SK-N-SH (cell line): ENCODE results near the gene CCR5.

Source experiments
- CHD2 ChIP-seq: fragments of 150-350 bp; IDR thresholded peaks from 2 replicates; pipeline ENCODE4 v1.6.1; 2018; ENCODE audit warnings: low read length; ENCODE audit not compliant: partially characterized antibody
- CTCF ChIP-seq: fragments of 200-600 bp; sonication (generic); IDR thresholded peaks from 2 replicates; pipeline ENCODE4 v1.6.1; 2017; ENCODE audit warnings: antibody characterized with exemption, mild to moderate bottlenecking, moderate library complexity
- ELF1 ChIP-seq: IDR thresholded peaks from 2 replicates; pipeline ENCODE4 v1.4.0; 2012
- EZH2phosphoT487 ChIP-seq: fragments of 200-600 bp; sonication (generic); IDR thresholded peaks from 2 replicates; pipeline ENCODE4 v1.6.1; 2017; ENCODE audit warnings: low read depth, mixed run types, mild to moderate bottlenecking, antibody characterized with exemption, moderate library complexity, borderline replicate concordance
- FOXJ3 ChIP-seq: sonication (generic); formaldehyde crosslinking; IDR thresholded peaks from 2 replicates; pipeline ENCODE4 v1.5.1; 2020; ENCODE audit warnings: mild to moderate bottlenecking, missing genetic modification reagents
- FOXM1 ChIP-seq: IDR thresholded peaks from 2 replicates; pipeline ENCODE4 v1.4.0; 2012; ENCODE audit warnings: low read depth, mild to moderate bottlenecking
- GABPA ChIP-seq: IDR thresholded peaks from 2 replicates; pipeline ENCODE4 v1.4.0; 2012; ENCODE audit warnings: low read depth, mild to moderate bottlenecking
- IRF3 ChIP-seq: fragments of 150-350 bp; IDR thresholded peaks from 2 replicates; pipeline ENCODE4 v1.6.1; 2016; ENCODE audit warnings: mild to moderate bottlenecking, low read depth, low read length
- REST ChIP-seq: IDR thresholded peaks from 2 replicates; pipeline ENCODE4 v1.6.1; 2012; ENCODE audit warnings: mild to moderate bottlenecking, low read depth, low read length, moderate library complexity
- USF2 ChIP-seq: fragments of 150-350 bp; IDR thresholded peaks from 2 replicates; pipeline ENCODE4 v1.6.1; 2017; ENCODE audit warnings: antibody characterized with exemption, low read length, low read depth, borderline replicate concordance
- YY1 ChIP-seq: IDR thresholded peaks from 2 replicates; pipeline ENCODE4 v1.4.0; 2012; ENCODE audit warnings: low read depth, mild to moderate bottlenecking

- no peak for TF ChIP-seq FOXJ3
- no peak for TF ChIP-seq YY1
- no peak for TF ChIP-seq EZH2phosphoT487
- TF ChIP-seq IRF3 = no peak
- no peak for TF ChIP-seq USF2
- TF ChIP-seq CTCF = no peak
- no peak for TF ChIP-seq FOXM1
- TF ChIP-seq GABPA = no peak
- TF ChIP-seq REST = no peak
- no peak for TF ChIP-seq ELF1
- no peak for TF ChIP-seq CHD2
These were observed 22.3 kb downstream of the CCR5 start for GRCh38 chr3:46393011-46393410.
